Tongue (tissue), 2 donors: ENCODE measurements around the gene CD22. TPM values are rescaled to one million over a fixed set of nuclear protein-coding genes. Genes with fewer than 3 reads are reported as not detected.

Experiments
- DNase-seq: peaks from one replicate; pipeline ENCODE4 v3.0.0-alpha.2; 2015
- total RNA-seq: library from RNA; depleted of rRNA; stranded (reverse); fragments of >200 nt; gene quantifications from one replicate; pipeline ENCODE4 v1.2.3, GENCODE V29; 2014

CD22 gene
- total RNA-seq, 1 donor from 2014 or later, result 7.4 TPM

DNA sequence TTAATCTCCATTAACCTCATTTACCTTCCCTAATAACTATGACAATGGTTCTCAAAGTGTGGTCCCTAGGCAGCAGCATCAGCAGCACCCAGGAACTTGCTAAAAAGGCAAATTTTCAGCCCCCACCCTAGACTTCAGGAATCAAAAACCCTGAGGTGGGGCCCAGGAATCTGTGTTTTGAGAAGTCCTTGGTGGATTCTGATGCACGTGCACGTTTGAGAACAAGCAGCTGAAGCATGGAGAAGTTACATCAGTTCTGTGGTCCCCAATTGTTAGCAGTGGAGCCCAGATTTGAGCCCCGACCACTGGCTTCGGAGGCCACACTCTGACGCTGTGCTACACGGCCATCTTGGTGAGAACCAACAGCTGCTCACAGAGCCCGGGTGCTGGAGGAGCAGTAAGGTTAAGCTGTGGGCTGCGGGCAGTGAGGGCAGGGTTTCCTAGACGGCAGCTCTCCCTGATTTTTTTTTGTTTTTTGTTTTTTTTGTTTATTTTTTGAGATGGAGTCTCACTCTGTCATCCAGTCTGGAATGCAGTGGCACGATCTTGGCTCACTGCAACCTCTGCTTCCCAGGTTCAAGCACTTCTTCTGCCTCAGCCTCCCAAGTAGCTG lies 14.0 kb upstream of the CD22 start:
- no peak for DNase-seq

DNA sequence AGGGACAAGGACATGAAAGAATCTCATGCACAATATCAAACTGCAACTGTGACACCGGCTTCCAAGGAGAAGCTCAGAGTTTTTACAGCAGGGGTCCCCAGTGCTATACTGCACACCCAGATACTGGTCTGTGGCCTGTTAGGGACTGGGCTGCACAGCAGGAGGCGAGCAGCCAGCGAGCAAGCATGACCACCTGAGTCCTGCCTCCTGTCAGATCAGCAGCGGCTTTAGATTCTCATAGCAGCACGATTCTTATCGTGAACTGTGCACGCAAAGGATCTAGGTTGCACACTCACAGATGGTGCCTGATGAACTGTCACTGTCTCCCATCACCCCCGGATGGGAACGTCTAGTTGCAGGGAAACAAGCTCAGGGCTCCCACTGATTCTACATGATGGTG lies 13.1 kb upstream of the CD22 start:
- no peak for DNase-seq

DNA sequence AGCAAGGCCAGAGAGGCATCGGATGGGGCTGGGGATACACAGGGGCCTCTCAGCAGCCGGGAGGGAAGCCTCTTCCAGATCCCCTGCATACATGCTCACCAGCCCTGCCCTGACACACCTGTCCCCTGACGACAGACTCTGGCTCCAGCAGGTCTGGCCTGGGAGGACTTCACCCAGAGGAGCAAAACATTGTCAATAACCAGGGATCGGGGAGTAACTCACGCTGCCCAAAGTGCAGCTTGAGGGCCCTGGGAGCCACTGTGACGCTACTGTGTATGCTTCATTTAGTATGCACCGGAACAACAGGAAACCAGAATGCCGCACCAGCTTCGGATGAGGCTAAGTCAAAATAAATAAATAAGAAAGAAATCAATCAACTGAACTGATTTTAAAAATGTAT lies 12.4 kb upstream of the CD22 start:
- DNase-seq, result no peak

DNA sequence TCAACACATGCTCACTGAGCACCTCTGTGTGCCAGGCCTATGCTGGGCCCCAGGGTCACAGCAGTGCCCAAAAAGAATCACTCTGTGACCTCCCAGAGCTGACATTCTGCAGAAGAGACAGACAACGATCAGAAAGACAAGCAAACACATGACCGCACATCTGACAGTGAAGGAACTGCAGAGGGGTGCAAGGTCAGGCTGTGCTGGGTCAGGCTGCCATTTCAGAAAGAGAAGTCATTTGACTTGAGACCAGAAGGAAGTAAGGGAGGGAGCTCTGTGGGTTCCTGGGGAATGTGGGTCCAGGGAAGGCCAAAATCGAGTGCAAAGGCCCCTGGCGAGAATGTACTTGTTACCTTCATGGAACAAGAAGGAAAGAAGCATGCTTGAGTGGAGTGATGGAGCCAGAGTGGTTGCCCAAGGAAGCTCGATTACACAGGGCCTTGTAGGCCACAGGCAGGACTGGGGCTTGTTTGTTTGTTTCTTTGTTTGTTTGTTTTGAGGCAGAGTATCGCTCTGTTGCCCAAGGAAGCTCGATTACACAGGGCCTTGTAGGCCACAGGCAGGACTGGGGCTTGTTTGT lies 11.4 kb upstream of the CD22 start:
- no peak for DNase-seq

DNA sequence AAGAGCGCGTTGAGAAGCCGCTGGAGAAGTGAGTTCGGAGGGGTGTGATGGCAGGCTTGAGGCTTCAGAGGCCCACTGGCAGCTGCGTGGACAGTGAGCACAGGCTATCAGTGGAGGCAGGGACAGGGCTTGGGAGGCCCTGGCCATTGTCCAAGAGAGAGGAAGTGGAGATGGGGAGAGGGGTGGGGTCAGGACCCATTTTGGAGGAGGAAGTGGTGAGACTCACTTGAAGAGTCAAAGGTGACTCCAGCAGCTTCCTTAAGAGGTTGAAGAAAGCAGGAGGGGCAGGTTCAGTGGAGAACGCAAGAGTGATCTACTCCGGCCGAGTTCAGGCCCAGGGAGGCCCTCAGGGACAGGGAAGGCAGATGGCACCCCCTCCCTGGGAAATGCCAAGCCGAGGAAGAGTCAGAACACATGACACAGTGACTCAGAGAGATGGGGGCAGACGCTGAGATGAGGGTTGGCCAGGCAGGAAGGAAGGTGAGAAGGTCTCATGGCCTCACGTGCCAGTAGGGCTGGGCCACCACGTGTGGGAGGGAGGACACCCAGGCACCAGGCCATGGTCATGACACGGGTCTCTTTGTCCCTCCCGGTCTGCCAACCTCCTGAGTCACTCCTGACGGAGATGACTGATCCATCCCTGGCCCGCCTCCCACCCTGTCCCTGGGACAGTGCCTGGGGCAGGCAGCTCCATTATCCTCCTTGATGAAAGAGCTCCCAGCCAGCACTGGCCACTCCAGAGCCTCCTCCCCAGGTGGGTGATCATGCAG lies 10.1 kb upstream of the CD22 start:
- no peak for DNase-seq

DNA sequence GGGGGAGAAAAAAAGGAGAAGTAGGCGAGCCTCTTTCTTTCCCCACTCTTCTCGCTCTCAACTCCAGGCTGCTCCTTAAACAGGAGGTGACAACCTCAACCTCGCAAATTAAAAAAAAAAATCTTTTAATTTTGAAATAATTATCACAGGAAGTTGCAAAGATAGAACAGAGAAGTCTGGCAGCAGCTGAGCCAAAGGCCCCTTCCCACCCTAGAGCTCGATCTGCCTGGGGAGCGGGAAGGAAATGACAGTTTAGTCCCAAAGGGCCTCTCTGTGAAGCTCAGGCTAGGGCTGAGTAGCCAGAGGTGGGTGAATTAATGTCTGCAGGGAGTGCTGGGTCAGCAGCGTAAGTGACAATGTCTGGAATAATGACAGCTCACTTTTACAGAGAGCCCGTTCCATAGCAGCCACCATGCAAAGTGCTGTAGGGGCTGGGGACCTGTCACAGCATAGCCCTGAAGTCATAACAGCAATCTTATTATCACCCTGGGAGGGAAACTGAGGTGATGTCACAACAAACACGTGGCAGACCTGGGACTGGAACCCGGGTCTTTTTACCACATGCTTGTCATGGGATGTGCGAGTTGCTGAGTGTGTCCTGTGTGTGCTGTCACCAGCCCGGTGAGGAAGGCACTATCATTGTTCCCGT lies 8.8 kb upstream of the CD22 start:
- no peak for DNase-seq

DNA sequence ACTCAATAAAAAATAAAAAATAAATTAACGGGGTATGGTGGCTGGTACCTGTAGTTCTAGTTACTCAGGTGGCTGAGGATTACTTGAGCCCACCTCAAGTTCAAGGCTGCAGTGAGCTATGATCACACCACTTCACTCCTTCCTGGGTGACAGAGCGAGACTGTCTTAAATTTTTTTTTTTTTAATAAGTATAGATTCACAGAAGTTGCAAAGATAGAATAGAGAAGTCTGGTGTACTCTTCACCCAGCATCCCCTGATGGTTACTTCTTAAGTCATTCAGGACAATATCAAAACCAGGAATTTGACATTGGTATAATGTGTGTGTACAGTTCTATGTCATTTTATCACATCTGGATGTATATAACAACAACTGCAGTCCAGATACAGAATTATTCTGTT lies 7.7 kb upstream of the CD22 start:
- no peak for DNase-seq

DNA sequence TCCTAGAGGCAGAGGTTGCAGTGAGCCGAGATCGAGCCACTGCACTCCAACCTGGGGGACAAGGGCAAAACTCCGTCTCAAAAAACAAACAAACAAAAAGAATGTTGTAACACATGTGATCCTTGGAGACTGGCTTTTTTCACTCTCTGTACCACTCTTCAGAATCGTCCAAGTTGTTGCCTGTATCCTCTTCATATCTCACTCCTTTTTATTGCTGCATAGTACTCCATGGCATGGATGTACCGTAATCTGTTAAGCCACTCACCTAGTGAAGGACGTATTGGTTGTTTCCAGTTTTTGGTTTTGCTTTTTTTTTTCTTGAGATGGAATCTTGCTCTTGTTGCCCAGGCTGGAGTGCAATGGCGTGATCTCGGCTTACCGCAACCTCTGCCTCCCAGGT lies 7.0 kb upstream of the CD22 start:
- DNase-seq, result no peak

DNA sequence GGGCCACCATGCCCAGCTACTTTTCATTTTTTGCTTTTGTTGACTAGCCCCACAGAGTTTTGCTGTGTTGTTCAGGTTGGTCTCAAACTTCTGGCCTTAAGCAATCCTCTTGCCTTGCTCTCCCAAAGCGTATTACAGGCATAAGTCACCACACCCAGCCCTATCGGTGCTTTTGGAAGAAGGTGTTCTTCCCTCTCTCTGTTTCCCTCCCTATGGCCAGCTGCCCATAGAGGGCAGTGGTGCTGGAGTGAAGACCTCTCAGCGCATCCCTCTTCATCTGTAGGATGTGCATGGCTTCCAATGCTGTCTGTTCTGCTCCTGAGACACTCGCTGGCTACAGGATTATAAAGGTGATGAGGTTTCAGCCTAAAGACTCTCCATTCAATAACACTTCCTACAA lies 1.3 kb upstream of the CD22 start:
- no peak for DNase-seq

DNA sequence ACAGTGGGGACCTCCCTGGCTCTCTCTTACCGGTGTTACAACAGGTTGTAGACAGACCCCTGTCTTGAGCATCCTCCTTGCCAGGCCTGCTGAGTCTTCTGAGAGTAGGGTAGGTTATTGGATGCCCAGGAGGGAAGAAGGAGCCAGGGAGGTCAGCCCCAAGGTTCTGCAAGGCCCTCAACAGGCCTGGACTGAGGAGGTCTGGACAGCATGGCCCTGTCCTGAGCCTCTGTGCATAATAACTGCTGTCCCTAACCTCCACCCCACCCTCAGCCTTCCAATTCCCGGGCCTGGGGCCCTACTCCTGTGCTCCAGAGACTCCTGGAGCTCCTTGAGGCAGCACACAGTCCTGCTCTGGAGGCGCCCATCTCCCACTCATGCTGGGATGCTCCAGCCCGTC lies 336 bp downstream of the CD22 start:
- no peak for DNase-seq

DNA sequence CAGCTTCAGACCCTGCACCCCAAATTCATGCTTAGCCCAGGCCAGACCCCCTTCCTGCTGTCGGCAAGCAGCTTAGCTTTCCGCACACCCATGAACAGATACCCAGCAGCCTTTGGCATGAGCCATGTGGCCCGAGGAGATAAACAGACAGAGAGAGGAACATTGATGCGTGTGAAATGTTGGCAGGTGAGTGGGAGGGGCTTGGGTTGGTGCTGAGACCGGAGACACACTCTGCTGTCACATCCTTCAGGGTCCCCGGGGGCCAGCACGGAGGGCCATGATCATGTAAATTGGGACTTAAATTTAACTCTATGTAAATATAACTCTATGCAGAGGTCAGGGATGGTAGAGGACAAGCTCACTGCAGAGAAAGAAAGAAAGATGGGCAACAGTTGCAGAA lies 1.5 kb downstream of the CD22 start:
- DNase-seq, result no peak

DNA sequence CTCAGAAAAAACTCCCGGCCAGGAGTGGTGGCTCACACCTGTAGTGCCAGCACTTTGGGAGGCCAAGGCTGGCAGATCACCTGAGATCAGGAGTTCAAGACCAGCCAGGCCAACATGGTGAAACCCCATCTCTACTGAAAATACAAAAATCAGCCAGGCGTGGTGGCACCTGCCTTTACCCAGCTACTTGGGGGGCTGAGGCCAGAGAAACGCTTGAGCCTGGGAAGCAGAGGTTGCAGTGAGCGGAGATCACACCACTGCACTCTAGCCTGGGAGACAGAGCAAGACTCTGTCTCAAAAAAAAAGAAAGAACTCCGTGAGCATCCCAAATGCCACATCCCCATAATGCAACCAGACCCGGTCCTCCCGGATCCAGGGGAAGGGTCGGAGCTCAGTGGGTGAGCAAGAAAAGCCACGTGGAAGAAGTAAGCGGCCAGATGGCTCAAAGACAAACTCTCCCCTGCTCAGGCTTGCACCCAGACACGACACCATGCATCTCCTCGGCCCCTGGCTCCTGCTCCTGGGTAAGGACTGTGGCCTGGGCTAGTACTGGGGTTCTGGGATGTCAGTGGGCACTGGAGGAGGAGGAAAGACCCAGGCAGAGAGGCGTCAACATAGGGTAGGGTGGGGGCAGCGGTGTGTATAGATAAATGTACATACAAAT lies 2.7 kb downstream of the CD22 start:
- DNase-seq, result no peak

DNA sequence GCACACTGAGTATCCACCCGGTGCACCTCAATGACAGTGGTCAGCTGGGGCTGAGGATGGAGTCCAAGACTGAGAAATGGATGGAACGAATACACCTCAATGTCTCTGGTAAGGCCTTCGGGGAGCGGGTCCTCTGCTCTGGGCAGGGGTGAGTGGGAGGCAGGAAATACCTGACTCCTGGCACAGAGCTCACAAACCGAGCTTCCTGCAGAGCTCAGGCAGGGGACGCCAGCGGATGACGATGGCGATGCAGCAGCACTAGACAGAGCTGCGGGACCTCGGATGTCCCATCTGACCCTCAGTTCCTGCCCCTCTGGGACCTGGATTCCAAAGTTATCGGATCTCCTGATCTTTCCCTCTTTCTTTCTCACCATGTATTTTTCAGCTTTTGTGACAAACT lies 3.8 kb downstream of the CD22 start:
- DNase-seq, result no peak

DNA sequence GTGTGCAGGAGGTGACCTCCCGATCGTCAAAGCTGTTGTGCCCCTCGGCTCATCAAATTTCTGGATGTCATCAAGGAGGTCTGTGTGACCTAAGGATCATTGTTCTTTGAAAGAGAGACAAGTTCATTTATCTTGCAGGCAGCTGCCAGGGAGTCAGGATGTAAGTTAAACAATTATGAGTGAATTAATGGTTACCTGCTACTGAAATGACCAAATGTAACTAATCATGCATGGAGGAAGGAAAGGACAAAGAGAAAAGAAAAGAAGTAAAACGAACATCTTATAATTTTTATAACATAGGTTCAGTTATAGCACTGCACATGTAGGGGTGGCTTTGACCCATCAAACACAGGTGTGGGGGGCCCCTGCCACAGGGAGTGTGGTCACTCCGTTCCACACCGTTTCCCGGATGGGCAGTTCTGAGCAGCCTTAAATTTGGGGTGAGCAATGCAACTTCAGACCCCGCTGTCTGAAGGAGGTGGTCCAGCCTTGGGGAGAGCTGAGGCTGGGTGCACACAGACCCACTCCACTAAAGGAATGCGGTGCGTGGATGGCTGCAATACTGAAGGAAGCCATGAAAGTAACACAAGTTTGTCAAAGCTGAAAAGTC lies 5.3 kb downstream of the CD22 start:
- no peak for DNase-seq

DNA sequence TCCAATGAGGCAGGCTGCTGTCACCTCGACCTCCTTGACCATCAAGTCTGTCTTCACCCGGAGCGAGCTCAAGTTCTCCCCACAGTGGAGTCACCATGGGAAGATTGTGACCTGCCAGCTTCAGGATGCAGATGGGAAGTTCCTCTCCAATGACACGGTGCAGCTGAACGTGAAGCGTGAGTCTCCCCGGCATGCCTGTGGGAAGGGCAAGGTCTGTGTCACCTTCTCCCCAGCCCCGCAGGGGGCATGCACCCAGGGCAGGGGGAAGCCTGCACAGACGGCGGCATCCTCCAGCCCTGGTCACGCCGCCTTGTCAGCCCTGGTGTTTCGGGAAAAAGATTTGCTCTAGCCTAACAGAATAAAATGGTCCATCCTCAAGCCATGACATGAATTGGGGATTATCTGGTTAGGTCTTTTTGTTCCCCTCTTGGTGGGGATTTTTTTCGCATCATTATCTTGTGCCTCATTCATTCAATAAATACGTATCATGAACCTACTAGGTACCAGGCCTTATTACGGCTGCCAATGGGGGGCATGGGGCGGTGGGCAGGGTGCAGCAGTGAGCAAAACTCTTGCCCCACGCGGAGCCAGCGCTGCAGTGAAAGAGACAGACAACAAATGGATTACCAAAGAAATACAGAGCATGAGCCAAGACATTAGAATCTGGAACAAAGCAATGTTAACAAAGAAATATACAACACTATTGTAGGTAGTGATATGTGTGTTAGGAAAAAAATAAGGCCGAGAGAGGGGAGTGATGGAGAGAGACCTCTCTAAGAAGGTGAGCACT lies 7.4 kb downstream of the CD22 start:
- DNase-seq, result no peak

DNA sequence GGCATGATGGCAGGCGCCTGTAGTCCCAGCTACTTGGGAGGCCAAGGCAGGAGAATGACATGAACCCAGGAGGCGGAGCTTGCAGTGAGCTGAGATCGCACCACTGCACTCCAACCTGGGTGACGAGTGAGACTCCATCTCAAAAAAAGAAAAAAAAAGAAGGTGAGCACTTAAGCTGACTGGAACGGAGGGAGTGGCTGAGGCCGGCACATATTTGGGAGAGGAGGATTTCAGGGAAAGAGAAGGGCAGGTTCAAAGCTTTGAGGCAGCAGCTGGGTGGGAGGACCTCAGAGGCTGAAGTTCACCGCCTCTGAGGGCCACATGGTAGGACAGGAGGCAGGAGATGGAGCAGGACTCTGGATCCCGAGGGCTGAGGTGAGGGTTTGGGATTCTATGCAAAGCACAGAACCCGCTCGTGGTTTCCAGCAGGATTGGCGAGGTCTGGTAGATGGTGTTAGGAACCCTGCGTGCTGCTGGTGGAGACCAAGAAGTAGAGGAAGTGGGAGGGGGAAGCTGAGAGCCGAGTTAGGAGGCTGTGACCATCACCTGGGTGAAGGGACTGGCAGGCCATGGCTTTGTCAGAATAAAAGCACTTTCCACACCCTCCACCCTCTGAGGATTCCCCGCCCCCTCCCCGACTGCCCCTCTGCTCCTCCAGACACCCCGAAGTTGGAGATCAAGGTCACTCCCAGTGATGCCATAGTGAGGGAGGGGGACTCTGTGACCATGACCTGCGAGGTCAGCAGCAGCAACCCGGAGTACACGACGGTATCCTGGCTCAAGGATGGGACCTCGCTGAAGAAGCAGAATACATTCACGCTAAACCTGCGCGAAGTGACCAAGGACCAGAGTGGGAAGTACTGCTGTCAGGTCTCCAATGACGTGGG lies 8.4 kb downstream of the CD22 start:
- no peak for DNase-seq

DNA sequence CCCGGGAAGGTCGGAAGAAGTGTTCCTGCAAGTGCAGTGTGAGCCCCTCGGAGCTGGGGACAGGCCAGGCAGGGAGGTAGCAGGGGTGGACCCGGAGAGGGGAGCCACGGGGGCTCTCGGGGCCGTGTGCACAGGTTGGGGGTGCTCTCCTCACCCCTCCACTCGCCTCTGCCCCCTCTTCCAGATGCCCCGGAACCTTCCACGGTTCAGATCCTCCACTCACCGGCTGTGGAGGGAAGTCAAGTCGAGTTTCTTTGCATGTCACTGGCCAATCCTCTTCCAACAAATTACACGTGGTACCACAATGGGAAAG lies 9.0 kb downstream of the CD22 start:
- DNase-seq, result no peak

DNA sequence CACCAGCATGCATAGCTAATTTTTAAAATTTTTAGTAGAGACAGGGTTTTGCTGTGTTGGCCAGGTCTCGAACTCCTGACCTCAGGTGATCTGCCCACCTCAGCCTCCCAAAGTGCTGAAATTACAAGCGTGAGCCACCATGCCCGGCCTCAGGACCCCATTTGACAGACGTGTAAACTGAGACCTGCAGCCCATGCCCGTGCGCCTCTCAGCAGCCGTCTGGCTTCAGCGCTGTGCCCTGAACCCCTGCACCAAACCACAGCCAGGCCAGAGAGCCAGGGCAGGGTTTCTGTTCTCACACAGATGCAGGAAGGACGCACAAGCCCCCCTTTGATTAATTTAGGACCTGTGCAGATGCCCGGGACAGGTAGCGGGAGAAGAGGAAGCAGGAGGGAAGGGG lies 11.4 kb downstream of the CD22 start:
- DNase-seq, result no peak

DNA sequence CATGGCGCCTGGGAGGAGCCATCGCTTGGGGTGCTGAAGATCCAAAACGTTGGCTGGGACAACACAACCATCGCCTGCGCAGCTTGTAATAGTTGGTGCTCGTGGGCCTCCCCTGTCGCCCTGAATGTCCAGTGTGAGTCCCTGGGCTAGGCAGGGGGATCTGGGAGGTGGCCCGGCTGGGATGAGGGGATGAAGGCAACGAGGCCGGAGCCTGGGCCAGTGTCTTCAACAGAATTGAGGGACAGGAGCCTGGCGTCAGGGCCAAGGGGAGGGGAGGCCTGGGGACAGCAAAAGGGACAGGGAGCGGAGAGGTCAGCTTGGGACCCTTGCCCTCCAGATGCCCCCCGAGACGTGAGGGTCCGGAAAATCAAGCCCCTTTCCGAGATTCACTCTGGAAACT lies 12.0 kb downstream of the CD22 start:
- DNase-seq, result no peak

DNA sequence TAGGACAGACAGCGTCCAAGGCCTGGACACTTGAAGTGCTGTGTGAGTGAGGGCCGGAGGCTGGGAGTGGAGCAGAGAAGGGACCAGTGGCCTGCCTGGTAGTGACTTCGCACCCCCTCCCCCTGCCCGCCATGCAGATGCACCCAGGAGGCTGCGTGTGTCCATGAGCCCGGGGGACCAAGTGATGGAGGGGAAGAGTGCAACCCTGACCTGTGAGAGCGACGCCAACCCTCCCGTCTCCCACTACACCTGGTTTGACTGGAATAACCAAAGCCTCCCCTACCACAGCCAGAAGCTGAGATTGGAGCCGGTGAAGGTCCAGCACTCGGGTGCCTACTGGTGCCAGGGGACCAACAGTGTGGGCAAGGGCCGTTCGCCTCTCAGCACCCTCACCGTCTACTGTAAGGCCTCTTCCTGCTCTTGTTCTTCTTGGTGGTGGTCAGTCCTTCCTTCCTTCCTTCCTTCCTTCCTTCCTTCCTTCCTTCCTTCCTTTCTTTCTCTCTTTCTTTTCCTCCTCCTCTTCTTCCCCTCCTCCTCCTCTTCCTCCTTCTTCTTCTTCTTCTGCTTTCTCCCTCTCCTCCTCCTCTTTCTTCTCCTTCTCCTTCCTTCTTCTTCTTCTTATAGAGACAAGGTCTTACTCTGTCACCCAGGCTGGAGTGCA lies 12.7 kb downstream of the CD22 start:
- no peak for DNase-seq
